ENCODE results near the gene PCBP1. TPM values are rescaled to one million over a fixed set of nuclear protein-coding genes. Genes with fewer than 3 reads are reported as not detected.

PCBP1 gene
- total and polyA plus RNA-seq, 9 of the 15 experiments (the other 6 are each of a cell fraction or from before 2014, with no cell fraction given) = 19.2 to 407 (median 78.1) TPM

DNA sequence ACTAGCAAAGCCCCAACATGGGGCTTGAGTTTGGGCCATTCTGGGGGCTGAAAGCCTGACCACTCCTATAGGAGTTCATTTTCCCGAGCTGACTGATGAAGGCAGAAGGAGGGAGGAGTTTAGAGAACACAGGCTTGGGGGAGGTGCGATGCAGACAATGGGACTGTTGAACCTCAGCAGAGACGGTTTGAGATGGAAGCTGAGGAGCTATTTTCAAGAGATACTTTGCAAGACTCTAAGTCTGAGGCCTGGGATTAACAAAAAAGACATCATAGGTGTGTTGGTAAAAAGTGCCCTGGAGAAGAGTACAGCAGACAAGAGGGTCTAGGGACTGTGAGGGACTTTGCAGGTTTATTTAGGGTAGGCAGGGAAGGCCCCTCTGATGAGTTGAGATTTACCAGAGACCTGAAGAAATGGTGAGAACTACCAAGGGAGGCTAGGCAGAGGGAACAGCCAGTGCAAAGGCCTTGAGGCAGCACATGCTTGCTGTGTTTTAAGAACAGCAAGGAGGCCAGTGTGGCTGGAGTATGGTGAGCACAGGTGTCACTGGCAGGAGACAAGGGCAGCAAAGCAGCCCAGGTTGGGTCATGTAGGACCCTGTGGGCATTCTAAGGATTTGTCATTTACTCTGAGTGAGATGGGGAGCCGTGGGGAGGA, 31.6 kb downstream of the PCBP1 start:
- DNase-seq (ENCODE audit: extremely low read depth in 1 of 4, low spot score in 3 of 4) (peak in 3 of 4 experiments; percentile 33 to 86 (median 73)), ATAC-seq (peak; percentile 77), FAIRE-seq (peak; percentile 68)
- no peak overlapping the region for H3K4me3 ChIP-seq
- TSS peak; percentile 61 for BruUV-seq (replicated peaks)
- ChIA-PET CTCF (ENCODE audit: low intra/inter-chr PET ratio) (no interaction called here), POLR2A (interaction anchor here (0.9 to 2.2 kb wide), 7 partner anchors 9 to 42 kb away, joined by 3 to 9 read pairs (median 4); no protein-coding TSS in a partner anchor)
- H3K4me1 ChIP-seq (replicated peaks in 1 of 2; ENCODE audit: control insufficient read depth in 2 of 2, insufficient read depth in 2 of 2, low read length in 2 of 2) = peaks cover 46 to 56% of the 10 kb centered on the region in 2 experiments
- H3K4me2 ChIP-seq (ENCODE audit: insufficient read depth, low read length) = peak overlapping the region; percentile 67
- intact Hi-C loops (cut with micrococcal nuclease) (no loop called here), in situ Hi-C loops (cut with MboI) (no loop called here)
- H2AFZ ChIP-seq (ENCODE audit: low read depth, low read length) = peak overlapping the region; percentile 89
- 6% methylated on average over 4 of the region's 4 CpGs for WGBS (ENCODE audit: insufficient coverage, low coverage, missing lambda C conversion rate)
- H3K79me2 ChIP-seq (ENCODE audit: control insufficient read depth, insufficient read depth, low read length) = peaks cover 2% of the 10 kb centered on the region; the same call in 2 of the 3 replicates
- no peaks in the 10 kb centered on the region for H3K27me3 ChIP-seq (ENCODE audit: control insufficient read depth in 2 of 2, insufficient read depth in 2 of 2, low read length in 2 of 2)
- H3K27ac ChIP-seq (ENCODE audit: extremely low read depth, low read depth, low read length) = peak overlapping the region; percentile 78
- H3K9me1 ChIP-seq (ENCODE audit: control insufficient read depth, insufficient read depth, low read length) = no peaks in the 10 kb centered on the region
- H3K9me3 ChIP-seq (replicated peaks; ENCODE audit: control insufficient read depth, insufficient read depth, low read depth, low read length) = no peaks in the 10 kb centered on the region
- H4K20me1 ChIP-seq (replicated peaks; ENCODE audit: control insufficient read depth, insufficient read depth, low read length) = no peaks in the 10 kb centered on the region
- no peaks in the 10 kb centered on the region for H3K36me3 ChIP-seq (ENCODE audit: control insufficient read depth, insufficient read depth, low read length)
- H3K9ac ChIP-seq (ENCODE audit: insufficient read depth in 1 of 2, low read depth in 2 of 2, low read length in 2 of 2) = peak overlapping the region; percentile 57 to 79; a peak in 3 of 4 replicates
- TF ChIP-seq MEF2D (tag; conservative IDR thresholded peaks at IDR 0.05; ENCODE audit: low read depth) = 0 out of 2 replicates have a peak, but pooled peaks have one; percentile 7
- TF ChIP-seq HNRNPK (IDR thresholded peaks at IDR 0.05; ENCODE audit: low read depth, low read length, poor library complexity, severe bottlenecking) = no peak
- 0 out of 2 replicates have a peak, but pooled peaks have one; percentile 11 for TF ChIP-seq JUND (IDR thresholded peaks at IDR 0.05; ENCODE audit: borderline replicate concordance, low read depth, low read length)
- TF ChIP-seq JUND (tag; IDR thresholded peaks at IDR 0.05; ENCODE audit: borderline replicate concordance, low read depth, low read length) = no peak; the same call in 2 of the 3 replicates
- TF ChIP-seq, protein P1, sequence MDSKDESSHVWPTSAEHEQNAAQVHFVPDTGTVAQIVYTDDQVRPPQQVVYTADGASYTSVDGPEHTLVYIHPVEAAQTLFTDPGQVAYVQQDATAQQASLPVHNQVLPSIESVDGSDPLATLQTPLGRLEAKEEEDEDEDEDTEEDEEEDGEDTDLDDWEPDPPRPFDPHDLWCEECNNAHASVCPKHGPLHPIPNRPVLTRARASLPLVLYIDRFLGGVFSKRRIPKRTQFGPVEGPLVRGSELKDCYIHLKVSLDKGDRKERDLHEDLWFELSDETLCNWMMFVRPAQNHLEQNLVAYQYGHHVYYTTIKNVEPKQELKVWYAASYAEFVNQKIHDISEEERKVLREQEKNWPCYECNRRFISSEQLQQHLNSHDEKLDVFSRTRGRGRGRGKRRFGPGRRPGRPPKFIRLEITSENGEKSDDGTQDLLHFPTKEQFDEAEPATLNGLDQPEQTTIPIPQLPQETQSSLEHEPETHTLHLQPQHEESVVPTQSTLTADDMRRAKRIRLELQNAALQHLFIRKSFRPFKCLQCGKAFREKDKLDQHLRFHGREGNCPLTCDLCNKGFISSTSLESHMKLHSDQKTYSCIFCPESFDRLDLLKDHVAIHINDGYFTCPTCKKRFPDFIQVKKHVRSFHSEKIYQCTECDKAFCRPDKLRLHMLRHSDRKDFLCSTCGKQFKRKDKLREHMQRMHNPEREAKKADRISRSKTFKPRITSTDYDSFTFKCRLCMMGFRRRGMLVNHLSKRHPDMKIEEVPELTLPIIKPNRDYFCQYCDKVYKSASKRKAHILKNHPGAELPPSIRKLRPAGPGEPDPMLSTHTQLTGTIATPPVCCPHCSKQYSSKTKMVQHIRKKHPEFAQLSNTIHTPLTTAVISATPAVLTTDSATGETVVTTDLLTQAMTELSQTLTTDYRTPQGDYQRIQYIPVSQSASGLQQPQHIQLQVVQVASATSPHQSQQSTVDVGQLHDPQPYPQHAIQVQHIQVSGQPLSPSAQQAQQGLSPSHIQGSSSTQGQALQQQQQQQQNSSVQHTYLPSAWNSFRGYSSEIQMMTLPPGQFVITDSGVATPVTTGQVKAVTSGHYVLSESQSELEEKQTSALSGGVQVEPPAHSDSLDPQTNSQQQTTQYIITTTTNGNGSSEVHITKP (IDR thresholded peaks at IDR 0.05; ENCODE audit: partially characterized antibody) = peak; percentile 47
- peak; percentile 42; the same call in 1 of the 2 replicates for TF ChIP-seq HNRNPUL1 (IDR thresholded peaks at IDR 0.05; ENCODE audit: low read length)
- peak; percentile 65 for TF ChIP-seq BRD9 (IDR thresholded peaks at IDR 0.05; ENCODE audit: low read depth, partially characterized antibody)
- no peak for TF ChIP-seq TRIM24 (IDR thresholded peaks at IDR 0.05)
- TF ChIP-seq KLF1 (tag; IDR thresholded peaks at IDR 0.05) = no peak
- no peak for TF ChIP-seq PHF20 (IDR thresholded peaks at IDR 0.05; ENCODE audit: partially characterized antibody)
- TF ChIP-seq, protein P2, sequence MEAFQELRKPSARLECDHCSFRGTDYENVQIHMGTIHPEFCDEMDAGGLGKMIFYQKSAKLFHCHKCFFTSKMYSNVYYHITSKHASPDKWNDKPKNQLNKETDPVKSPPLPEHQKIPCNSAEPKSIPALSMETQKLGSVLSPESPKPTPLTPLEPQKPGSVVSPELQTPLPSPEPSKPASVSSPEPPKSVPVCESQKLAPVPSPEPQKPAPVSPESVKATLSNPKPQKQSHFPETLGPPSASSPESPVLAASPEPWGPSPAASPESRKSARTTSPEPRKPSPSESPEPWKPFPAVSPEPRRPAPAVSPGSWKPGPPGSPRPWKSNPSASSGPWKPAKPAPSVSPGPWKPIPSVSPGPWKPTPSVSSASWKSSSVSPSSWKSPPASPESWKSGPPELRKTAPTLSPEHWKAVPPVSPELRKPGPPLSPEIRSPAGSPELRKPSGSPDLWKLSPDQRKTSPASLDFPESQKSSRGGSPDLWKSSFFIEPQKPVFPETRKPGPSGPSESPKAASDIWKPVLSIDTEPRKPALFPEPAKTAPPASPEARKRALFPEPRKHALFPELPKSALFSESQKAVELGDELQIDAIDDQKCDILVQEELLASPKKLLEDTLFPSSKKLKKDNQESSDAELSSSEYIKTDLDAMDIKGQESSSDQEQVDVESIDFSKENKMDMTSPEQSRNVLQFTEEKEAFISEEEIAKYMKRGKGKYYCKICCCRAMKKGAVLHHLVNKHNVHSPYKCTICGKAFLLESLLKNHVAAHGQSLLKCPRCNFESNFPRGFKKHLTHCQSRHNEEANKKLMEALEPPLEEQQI (IDR thresholded peaks at IDR 0.05) = no peak
- 0 out of 2 replicates have a peak, but pooled peaks have one; percentile 32 for TF ChIP-seq DPF2 (IDR thresholded peaks at IDR 0.05)
- TF ChIP-seq CBX5 (IDR thresholded peaks at IDR 0.05; ENCODE audit: borderline replicate concordance, low read depth) = no peak
- no peak for TF ChIP-seq SNIP1 (IDR thresholded peaks at IDR 0.05; ENCODE audit: low read depth)
- no peak for TF ChIP-seq RBBP5 (IDR thresholded peaks at IDR 0.05; ENCODE audit: borderline replicate concordance, insufficient read depth, low read length, poor library complexity, severe bottlenecking)
- TF ChIP-seq YY1 (IDR thresholded peaks at IDR 0.05; ENCODE audit: borderline replicate concordance in 1 of 3, control insufficient read depth in 1 of 3, extremely low read depth in 1 of 3, insufficient read depth in 3 of 3, insufficient read length in 1 of 3, insufficient replicate concordance in 2 of 3, low read depth in 1 of 3, low read length in 2 of 3) = peak in 1 of 3 experiments; percentile 44

Data from K562 (cell line).